ENCODE data around the gene IER2. TPM values are rescaled to one million over a fixed set of nuclear protein-coding genes. Genes with fewer than 3 reads are reported as not detected.
"Not testable (repeated sequence)": the region's sequence is repeated elsewhere in the genome, so short reads cannot be mapped to it uniquely, and the experiment has no call there.

The IER2 gene
- total and polyA plus RNA-seq, 5 donors, result 22.2 to 62.9 (median 34.4) TPM

GRCh38 chr19:13160557-13160956, 10.3 kb downstream of the IER2 start:
- no peaks in the 10 kb centered on the region for H3K27me3 ChIP-seq (ENCODE audit: control insufficient read depth, insufficient read depth)
- no peak overlapping the region for H3K4me3 ChIP-seq (ENCODE audit: low read length)
- DNase-seq (no peak), ATAC-seq (no peak)
- 89% methylated on average over 1 of the region's 1 CpG for WGBS
- peaks cover 11% of the 10 kb centered on the region for H3K4me1 ChIP-seq (ENCODE audit: control insufficient read depth, insufficient read depth, low read length)
- H3K9me3 ChIP-seq (ENCODE audit: control insufficient read depth, low read length), result no peaks in the 10 kb centered on the region
- no peak overlapping the region for H3K27ac ChIP-seq (ENCODE audit: low read length)
- intact Hi-C loops (cut with DNase I), result loop anchor here in 1 of 4 donors (5.0 kb wide), 1 partner anchor 58 kb away; the partner anchor contains the start of gene LYL1

DNA sequence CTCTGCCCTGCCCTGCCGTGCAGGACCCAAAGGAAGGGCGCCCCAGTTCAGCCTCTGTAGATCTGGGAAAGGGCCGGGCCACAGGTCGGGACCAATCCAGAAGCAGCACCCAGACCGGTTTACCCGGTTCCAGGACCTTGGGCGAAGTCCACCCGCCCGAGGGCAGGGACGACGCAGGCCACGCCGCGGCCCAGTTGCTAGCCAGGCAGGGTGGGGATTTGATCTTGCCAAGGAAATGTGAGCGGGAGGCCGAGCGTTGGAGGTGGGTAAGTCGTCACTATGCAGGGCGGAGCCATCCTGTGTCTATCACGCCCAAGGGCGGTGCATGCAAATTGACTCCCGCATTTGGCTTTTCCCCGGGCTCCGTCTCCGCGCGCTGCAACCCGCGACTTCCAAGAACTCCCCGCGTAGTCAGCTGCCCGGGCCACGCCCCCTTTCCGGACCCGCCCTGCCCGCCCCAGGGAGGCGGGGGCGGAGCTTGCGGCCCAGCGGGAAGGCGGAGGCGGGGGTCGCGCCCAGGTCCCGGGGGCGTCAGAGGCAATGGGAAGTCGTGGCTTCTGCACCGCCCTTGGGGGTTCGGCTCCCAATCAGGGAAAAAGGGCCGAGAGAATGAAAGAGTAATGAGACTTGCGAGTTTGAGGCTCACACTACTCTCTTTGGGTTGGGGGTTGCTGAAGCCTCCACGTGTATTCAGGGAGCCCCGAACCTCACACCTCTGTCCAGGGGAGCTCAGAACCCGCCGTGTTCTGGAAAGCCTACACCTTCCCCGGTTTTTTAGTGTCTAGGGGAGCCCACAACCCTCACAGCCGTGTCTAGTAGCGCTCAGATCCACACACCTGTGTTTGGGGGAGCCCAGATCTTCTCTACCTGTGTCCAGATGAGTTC, 12.8 kb downstream of the IER2 start:
- H3K27me3 ChIP-seq (ENCODE audit: control insufficient read depth, insufficient read depth), result no peaks in the 10 kb centered on the region
- 2% methylated on average over 58 of the region's 58 CpGs for WGBS
- H3K4me3 ChIP-seq (ENCODE audit: low read length), result peak overlapping the region; percentile 21
- intact Hi-C loops (cut with DNase I), result loop anchor here in 1 of 4 donors (5.0 kb wide), 1 partner anchor 61 kb away; the partner anchor contains the start of gene LYL1
- peak overlapping the region; percentile 94 for H3K27ac ChIP-seq (ENCODE audit: low read length)
- peaks cover 11% of the 10 kb centered on the region for H3K4me1 ChIP-seq (ENCODE audit: control insufficient read depth, insufficient read depth, low read length)
- no peaks in the 10 kb centered on the region for H3K9me3 ChIP-seq (ENCODE audit: control insufficient read depth, low read length)
- peak; percentile 88 to 93 for ATAC-seq
- peak; percentile 99 for DNase-seq

- 8% methylated on average over 20 of the region's 20 CpGs for WGBS
- H3K27me3 ChIP-seq (ENCODE audit: control insufficient read depth, insufficient read depth), result no peaks in the 10 kb centered on the region
- no peaks in the 10 kb centered on the region for H3K9me3 ChIP-seq (ENCODE audit: control insufficient read depth, low read length)
- peak overlapping the region; percentile 94 for H3K27ac ChIP-seq (ENCODE audit: low read length)
- H3K4me1 ChIP-seq (ENCODE audit: control insufficient read depth, insufficient read depth, low read length), result peaks cover 11% of the 10 kb centered on the region
- intact Hi-C loops (cut with DNase I), result loop anchor here in 1 of 4 donors (5.0 kb wide), 1 partner anchor 61 kb away; the partner anchor contains the start of gene LYL1
- DNase-seq (peak; percentile 85 to 91 (median 88)), ATAC-seq (peak; percentile 54 to 57)
- H3K4me3 ChIP-seq (ENCODE audit: low read length), result peak overlapping the region; percentile 16
These were observed 13.6 kb downstream of the IER2 start for GRCh38 chr19:13163609-13164342.

- intact Hi-C loops (cut with DNase I), result loop anchor here in 1 of 4 donors (5.0 kb wide), 1 partner anchor 62 kb away; the partner anchor contains the start of gene LYL1
- H3K27me3 ChIP-seq (ENCODE audit: control insufficient read depth, insufficient read depth), result no peaks in the 10 kb centered on the region
- peak overlapping the region; percentile 94 for H3K27ac ChIP-seq (ENCODE audit: low read length)
- H3K4me1 ChIP-seq (ENCODE audit: control insufficient read depth, insufficient read depth, low read length), result peaks cover 11% of the 10 kb centered on the region
- no peaks in the 10 kb centered on the region for H3K9me3 ChIP-seq (ENCODE audit: control insufficient read depth, low read length)
- ATAC-seq (peak; percentile 37 to 60), DNase-seq (peak; percentile 88 to 92 (median 90))
- 14% methylated on average over 19 of the region's 19 CpGs for WGBS
- H3K4me3 ChIP-seq (ENCODE audit: low read length), result no peak overlapping the region
These were observed 14.3 kb downstream of the IER2 start for GRCh38 chr19:13164343-13165161.

- no peak for ATAC-seq
- Histone ChIP-seq H3K4me3 (ENCODE audit: low read length) (no peak overlapping the region), H3K27me3 (ENCODE audit: control insufficient read depth, insufficient read depth) (no peaks in the 10 kb centered on the region)
These were observed 15.2 kb downstream of the IER2 start for GRCh38 chr19:13165162-13165997.

DNA sequence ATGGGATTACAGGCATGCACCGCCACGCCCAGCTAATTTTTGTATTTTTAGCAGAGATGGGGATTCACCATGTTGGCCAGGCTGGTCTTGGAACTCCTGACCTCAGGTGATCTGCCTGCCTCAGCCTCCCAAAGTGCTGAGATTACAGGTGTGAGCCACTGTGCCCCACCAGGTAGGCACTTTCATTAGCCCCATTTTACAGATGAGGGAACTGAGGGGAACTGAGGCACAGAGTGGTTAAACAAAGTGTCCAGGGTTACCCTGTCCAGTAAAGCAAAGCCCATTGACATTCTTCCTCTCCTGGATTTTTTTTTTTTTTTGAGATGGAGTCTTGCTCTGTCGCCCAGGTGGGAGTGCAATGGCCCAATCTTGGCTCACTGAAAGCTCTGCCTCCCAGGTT, 15.9 kb downstream of the IER2 start:
- DNase-seq; H3K4me3 ChIP-seq (ENCODE audit: low read length); ATAC-seq; intact Hi-C loops (cut with DNase I); H3K27me3 ChIP-seq (ENCODE audit: control insufficient read depth, insufficient read depth); H3K9me3 ChIP-seq (ENCODE audit: control insufficient read depth, low read length); H3K27ac ChIP-seq (ENCODE audit: low read length): not testable (repeated sequence)
- WGBS, result 96% methylated on average over 3 of the region's 3 CpGs
- H3K4me1 ChIP-seq (ENCODE audit: control insufficient read depth, insufficient read depth, low read length), result peaks cover 11% of the 10 kb centered on the region

More at GRCh38 chr19:13165162-13165997, 15.2 kb downstream of the IER2 start:
- DNase-seq, result peak in 1 of 3 donors; percentile 50
- Histone ChIP-seq H3K27ac (ENCODE audit: low read length) (peak overlapping the region; percentile 94), H3K9me3 (ENCODE audit: control insufficient read depth, low read length) (no peaks in the 10 kb centered on the region), H3K4me1 (ENCODE audit: control insufficient read depth, insufficient read depth, low read length) (peaks cover 11% of the 10 kb centered on the region)
- 76% methylated on average over 19 of the region's 19 CpGs for WGBS
- intact Hi-C loops (cut with DNase I), result no loop called here

DNA sequence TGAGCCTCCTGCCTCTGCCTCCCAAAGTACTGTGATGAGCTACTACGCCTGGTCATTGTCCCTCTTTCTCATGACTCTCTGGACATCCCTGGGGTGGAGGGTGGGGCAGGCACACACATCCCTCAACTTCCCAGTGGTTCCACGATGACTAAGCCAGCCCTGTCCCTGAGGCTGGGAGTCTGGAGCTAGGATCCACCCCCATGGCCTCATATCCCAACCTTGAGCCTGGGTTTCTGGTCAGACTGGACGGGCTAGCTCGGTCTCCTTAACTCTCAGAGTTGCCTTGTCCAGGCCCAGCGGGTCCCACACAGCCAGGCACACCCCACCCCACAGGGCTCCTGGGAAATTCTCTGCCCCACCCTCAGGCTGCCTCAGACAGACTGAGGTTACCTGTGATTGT, 19.6 kb downstream of the IER2 start:
- Histone ChIP-seq H3K4me1 (ENCODE audit: control insufficient read depth, insufficient read depth, low read length) (peaks cover 12% of the 10 kb centered on the region), H3K9me3 (ENCODE audit: control insufficient read depth, low read length) (no peaks in the 10 kb centered on the region), H3K27me3 (ENCODE audit: control insufficient read depth, insufficient read depth) (no peaks in the 10 kb centered on the region), H3K4me3 (ENCODE audit: low read length) (no peak overlapping the region), H3K27ac (ENCODE audit: low read length) (no peak overlapping the region)
- ATAC-seq (peak in 1 of 2 donors; percentile 44), DNase-seq (peak in 1 of 3 donors; percentile 43)
- 78% methylated on average over 5 of the region's 5 CpGs for WGBS
- intact Hi-C loops (cut with DNase I), result no loop called here

GRCh38 chr19:13171146-13171545, 20.9 kb downstream of the IER2 start:
- 96% methylated on average over 7 of the region's 7 CpGs for WGBS
- DNase-seq (no peak), ATAC-seq (no peak)
- H3K9me3 ChIP-seq (ENCODE audit: control insufficient read depth, low read length), result no peaks in the 10 kb centered on the region
- H3K4me1 ChIP-seq (ENCODE audit: control insufficient read depth, insufficient read depth, low read length), result peaks cover 8% of the 10 kb centered on the region
- intact Hi-C loops (cut with DNase I), result no loop called here
- H3K27ac ChIP-seq (ENCODE audit: low read length), result no peak overlapping the region
- H3K4me3 ChIP-seq (ENCODE audit: low read length), result no peak overlapping the region
- no peaks in the 10 kb centered on the region for H3K27me3 ChIP-seq (ENCODE audit: control insufficient read depth, insufficient read depth)

GRCh38 chr19:13172346-13173138, 22.3 kb downstream of the IER2 start:
- H3K4me3 ChIP-seq (ENCODE audit: low read length), result no peak overlapping the region
- ATAC-seq, result peak; percentile 34 to 42
- H3K9me3 ChIP-seq (ENCODE audit: control insufficient read depth, low read length), result no peaks in the 10 kb centered on the region
- 31% methylated on average over 18 of the region's 18 CpGs for WGBS
- peak; percentile 86 to 91 (median 91) for DNase-seq
- no peaks in the 10 kb centered on the region for H3K27me3 ChIP-seq (ENCODE audit: control insufficient read depth, insufficient read depth)
- H3K4me1 ChIP-seq (ENCODE audit: control insufficient read depth, insufficient read depth, low read length), result peaks cover 8% of the 10 kb centered on the region
- intact Hi-C loops (cut with DNase I), result no loop called here
- peak overlapping the region; percentile 85 for H3K27ac ChIP-seq (ENCODE audit: low read length)
